NCI-H226 (cell line): Measurements from ENCODE around the gene KCMF1.

Experiments used
- DNase-seq: peaks from one replicate; pipeline ENCODE4 v3.0.0-alpha.2; 2015

Gene KCMF1

DNA sequence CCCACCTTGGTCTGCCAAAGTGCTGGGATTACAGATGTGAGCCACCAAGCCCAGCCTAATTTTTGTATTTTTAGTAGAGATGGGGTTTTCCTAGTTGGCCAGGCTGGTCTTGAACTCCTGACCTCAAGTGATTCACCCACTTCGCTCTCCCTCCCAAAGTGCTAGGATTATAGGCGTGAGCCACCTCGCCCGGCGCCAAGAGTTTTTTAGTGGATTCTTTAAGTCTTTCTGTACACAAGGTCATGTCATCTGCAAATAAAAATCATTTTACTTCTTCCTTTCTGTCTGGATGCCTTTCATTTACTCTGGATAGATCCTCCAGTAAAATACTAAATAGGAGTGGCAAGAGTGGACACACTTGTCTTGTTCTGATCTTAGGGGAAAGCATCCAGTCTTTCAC is 61.7 kb downstream of the KCMF1 start:
- DNase-seq, result peak; percentile 12

DNA sequence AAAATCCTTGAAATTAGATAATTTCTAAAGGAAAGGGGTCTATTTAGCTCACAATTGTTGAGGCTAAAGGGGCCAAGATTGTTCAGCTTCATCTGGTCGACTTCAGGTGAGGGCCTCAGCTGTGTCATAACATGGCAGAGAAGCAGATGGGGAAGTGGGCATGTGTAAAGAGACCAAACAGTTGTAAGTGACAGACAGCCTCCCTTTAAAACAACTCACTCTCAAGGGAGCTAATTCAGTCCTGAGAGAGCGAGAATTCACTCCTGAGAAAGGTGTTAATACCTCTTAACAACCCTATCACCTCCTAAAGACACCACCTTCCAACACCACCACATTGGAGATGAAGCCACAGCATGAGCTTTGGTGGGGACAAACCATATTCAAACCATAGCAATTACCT is 62.4 kb downstream of the KCMF1 start:
- no peak for DNase-seq

- no peak for DNase-seq
Observed at GRCh38 chr2:85034158-85034557, 63.2 kb downstream of the KCMF1 start.

DNA sequence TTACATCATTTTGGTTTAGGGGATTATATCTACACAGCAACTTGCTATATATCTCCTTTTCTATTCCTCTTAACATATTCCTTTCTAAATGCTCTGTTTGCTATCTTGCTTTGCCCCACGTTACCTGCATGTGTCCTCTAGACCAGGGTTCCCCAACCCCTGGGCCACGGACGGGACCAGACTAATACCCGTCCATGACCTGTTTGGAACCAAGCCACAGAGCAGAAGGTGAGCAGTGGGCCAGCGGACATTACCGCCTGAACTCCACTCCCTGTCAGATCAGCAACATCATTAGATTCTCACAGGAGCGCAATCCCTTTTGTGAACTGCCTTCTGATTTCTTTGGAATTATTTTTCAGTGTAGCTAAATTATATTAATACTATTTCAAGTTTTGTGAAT is 66.7 kb downstream of the KCMF1 start:
- DNase-seq, result no peak

DNA sequence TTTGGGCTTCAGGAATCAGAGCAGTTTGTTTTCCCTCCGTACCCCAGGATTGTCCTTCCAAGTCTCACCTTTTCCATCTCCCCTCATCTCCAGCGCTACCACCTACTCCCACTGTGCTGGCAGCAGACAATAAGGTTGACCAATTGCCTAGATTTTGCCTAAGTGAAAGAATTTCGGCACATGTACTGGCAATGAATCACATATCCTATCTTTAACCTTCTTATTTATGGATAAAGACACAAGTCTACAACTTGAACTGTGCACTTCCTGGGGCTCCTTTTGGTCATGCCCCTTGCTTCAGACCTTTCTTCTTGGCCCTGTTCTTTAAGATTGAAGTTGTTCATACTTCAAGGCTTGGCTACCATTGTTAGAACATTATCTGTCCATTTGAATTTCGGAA is 71.4 kb downstream of the KCMF1 start:
- DNase-seq, result no peak

- DNase-seq, result no peak
Observed at GRCh38 chr2:85048534-85048933, 77.6 kb downstream of the KCMF1 start.

GRCh38 chr2:85049236-85049635 is 78.3 kb downstream of the KCMF1 start:
- no peak for DNase-seq

- DNase-seq, result no peak
Observed at GRCh38 chr2:85053802-85054201, 82.8 kb downstream of the KCMF1 start.

DNA sequence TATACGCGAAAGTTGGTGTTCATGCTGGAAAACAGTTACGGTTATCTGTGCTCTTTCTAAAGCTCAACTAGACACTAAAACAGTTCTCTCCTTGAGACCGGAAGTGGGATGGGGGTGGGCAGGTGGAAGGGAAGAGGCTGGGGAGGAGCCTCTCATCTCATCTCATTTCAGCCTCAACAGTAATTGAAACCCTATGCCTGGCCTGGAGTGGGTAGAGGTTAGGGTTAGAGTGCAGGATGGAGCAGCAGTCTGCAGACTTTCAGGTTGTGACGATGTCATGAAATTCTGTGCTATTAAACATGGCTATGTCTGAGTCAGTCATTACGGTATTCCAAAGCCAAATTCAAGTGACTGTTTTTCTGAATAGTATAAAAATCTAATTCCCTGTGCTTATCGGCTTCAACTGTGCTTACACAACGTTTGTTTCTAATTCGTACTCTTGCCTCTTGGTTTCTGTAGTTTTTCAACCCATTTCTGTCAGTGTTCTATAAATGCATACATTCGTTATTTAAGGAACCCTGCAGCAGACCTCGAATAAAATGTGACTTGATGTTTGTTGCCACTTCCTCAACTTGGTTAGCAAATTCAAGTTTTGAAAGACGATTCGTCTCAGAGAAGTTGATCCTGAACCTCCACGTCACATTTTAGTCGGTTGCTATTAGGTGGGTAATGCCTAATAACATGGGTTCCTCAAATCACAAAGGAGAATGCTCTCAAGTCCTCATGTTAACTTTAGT is 86.4 kb downstream of the KCMF1 start:
- DNase-seq, result no peak

DNA sequence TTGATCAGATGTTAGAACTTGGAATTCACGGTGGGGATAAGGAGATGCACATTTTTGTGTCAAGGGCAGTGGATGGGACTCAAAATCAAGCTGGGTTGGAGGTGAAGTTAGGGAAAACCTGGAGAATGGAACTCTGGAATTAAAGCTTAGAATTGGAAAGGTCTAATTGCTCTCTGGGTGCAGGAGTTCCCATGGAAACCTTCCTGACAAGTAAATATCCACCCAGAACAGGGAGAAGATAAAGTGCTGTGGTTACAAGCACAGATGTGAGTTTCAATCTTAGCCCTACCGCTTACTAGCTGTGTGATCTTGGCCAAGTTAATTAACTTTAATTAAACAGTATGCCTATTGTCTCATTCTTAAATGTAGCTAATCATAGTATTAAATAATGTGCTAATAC is 90.9 kb downstream of the KCMF1 start:
- no peak for DNase-seq

- no peak for DNase-seq
Observed at GRCh38 chr2:85062565-85062964, 91.6 kb downstream of the KCMF1 start.

GRCh38 chr2:85063981-85064599 is 93.1 kb downstream of the KCMF1 start:
- no peak for DNase-seq

- DNase-seq, result no peak
Observed at GRCh38 chr2:85064927-85065577, 94.1 kb downstream of the KCMF1 start.

DNA sequence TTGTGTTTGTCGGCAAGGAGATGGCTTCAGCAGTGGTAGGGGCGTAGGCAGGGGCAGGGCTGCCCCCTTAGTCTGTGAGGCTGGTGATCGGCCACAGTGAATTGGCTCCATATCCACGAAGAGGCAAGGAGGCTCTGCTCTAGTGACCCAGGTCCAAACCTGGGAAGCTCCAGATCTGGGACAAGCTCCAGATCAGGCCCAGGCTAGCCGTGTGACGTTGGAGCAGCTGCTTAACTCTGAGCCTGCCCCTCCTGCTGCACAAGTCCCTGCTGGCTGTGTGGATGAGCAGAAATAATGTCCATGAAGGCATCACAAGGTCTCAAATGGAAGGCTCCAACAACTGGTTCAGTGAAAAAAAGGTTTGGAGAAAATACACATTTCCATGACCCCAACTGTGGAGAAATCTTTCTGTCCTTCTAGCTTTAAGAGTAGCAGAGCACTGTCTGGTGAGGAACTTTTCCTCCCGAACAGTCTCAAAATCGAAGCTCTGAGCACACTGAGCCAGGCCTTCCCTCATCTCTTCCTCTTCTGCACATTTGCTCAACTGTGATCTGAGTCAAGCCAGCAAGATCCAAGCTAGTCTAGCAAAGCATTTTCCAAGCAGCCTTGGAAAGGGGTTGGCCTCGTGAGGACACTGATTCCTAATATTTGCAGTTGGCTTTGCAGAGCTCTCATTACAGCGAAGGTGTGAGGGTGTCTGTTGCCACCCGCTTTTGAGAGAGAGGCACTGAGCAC is 95.2 kb downstream of the KCMF1 start:
- DNase-seq, result no peak

GRCh38 chr2:85066874-85067351 is 96.0 kb downstream of the KCMF1 start:
- DNase-seq, result peak; percentile 54

DNA sequence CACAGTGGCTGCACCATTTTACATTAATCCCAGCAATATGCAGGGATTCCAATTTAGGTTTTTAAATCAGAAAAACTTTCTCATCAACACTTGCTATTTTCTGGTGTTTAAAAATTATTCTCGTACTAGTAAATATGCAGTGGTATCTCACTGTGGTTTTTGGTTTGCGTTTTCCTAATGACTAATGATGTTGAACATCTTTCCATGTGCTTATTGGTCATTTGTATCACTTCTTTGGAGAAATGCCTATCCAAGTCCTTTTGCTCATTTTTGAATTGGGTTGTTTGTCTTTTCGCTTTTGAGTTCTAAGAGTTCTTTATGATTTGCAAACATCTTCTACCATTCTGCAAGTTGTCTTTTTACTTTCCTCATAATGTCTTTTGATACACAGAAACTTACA is 100.1 kb downstream of the KCMF1 start:
- no peak for DNase-seq

- no peak for DNase-seq
Observed at GRCh38 chr2:85073033-85073432, 102.1 kb downstream of the KCMF1 start.

DNA sequence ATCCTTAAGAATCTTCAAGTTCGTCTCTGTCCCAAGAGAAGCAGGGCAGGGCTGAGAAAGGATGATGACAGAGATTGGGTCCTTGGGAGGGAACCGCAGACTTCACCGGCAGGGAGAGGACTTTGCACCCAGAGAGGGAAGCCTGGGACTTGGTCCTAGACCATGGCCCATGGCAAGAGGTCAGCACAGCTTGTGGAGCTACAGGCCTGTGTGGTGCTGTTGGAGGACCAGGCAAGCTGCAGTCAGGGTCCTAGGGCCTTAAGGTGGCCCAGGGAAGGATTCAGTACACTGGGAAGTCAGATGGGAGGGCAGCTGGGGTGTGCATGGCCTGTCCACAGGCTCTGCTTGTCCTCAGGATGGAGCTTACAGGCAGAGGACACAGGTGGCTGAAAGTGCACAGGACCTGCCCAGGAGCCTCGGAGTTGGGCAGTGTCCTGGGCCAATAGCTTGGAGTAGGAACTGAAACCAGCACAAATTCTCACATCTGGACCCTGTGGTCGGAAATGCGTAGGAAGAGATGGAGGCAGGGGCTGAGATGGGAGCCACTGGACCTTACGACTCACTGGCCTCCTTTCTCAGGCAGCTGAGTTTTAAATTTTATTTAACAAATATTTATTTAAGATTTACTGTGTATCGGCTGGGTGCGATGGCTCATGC is 105.8 kb downstream of the KCMF1 start:
- no peak for DNase-seq

GRCh38 chr2:85077859-85078419 is 107.0 kb downstream of the KCMF1 start:
- DNase-seq, result no peak

DNA sequence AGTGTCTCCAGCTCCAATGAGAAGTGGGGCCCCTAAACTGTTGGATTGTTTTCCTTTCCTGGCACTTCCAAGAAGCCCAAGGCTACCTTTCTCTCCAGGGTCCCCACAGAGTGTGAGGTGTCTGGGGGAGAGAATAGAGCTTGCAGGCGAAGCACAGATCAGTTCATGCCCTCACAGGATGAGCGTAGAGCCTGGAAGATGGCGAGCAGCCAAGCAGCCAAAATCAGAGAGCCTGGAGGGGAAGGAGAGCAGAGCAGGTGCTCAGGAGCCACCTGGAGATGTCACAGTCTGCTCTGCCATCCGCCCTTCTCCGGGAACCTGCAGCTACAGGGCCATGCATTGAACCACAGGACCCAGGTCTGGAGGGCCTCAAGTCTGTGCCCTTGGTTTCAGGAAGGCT is 107.6 kb downstream of the KCMF1 start:
- no peak for DNase-seq

DNA sequence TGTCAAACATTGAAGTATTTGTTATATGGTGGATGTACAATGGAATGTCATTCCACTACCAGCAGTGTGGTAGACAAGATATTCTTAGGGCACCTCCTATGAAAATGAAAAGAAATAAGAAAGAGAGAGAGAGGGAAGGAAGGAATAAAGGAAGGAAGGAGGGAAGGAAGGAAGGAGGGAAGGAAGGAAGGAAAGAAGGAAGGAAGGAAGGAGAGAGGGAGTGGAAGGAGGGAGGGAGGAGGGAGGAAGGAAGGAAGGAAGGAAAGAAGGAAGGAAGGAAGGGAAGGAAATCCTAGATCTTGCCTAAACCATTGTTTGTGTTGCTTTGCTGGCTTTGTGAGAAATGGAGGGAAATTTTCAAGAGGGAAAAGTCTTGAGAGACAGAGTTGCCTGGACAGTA is 112.1 kb downstream of the KCMF1 start:
- DNase-seq, result no peak

- DNase-seq, result no peak
Observed at GRCh38 chr2:85085563-85085962, 114.6 kb downstream of the KCMF1 start.

GRCh38 chr2:85087541-85087940 is 116.6 kb downstream of the KCMF1 start:
- DNase-seq, result no peak
